Measurements from ENCODE around the gene SOX3.

SOX3 gene

GRCh38 chrX:140504371-140505324 lies at the start of gene SOX3:
TSS of gene SOX3 (minus strand) at chrX:140505069. CDS start at chrX:140505060, 9 bp downstream.
- DNase-seq (ENCODE audit: low read depth) = no peak
- no peak for TF ChIP-seq CTCF (conservative IDR thresholded peaks at IDR 0.05; ENCODE audit: low read length)
- H3K4me3 ChIP-seq (ENCODE audit: low read length) = peak within 1 kb of the TSS; percentile 3; the same call in 1 of the 2 replicates

DNA sequence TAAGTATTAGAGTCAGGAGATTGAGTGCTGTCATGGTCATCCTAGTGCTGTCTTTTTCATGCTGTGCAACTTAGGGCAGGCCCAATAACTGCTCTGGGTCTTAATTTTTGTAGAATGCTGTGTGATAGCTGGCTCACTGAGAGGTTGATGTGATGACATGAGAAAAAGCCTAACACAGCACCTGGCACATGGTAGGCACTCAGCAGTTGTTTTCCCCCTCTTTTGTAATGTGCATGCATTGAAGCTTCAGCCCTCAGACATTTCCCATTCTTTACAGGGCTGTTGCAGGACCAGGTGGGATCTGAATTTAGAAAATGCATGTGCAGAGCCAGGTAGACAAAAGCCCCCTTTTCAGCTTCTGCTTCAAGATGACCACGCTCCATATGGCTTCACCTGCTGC lies 44.1 kb upstream of the SOX3 start:
- no peak overlapping the region for H3K4me3 ChIP-seq (ENCODE audit: low read length)
- no peak for TF ChIP-seq CTCF (conservative IDR thresholded peaks at IDR 0.05; ENCODE audit: low read length)
- DNase-seq (ENCODE audit: low read depth) = no peak

DNA sequence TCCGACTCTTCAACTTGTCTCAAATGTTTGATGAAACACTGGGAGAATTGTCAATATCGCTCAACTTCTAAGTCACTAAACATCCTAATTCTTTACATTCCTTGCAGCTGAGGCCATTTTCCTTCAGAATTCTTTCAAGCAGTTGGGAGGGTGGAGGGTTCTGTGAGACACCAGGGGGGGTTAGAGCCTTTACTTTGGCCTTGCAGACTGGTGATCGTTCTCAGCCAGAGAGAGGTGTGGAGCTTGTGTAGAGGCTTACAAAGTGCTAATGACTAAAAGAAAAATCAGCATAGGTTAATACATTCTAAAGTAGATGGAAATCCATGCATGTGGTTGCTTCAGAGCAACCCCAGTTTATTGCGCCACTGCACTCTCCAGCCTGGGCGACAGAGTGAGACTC lies 21.3 kb upstream of the SOX3 start:
- DNase-seq (ENCODE audit: low read depth) = peak; percentile 64
- H3K4me3 ChIP-seq (ENCODE audit: low read length) = no peak overlapping the region
- TF ChIP-seq CTCF (conservative IDR thresholded peaks at IDR 0.05; ENCODE audit: low read length) = peak; percentile 26; the same call in 1 of the 2 replicates

GRCh38 chrX:140525448-140525847 lies 20.6 kb upstream of the SOX3 start:
- no peak overlapping the region for H3K4me3 ChIP-seq (ENCODE audit: low read length)
- DNase-seq (ENCODE audit: low read depth) = peak; percentile 76
- TF ChIP-seq CTCF (conservative IDR thresholded peaks at IDR 0.05; ENCODE audit: low read length) = no peak

DNA sequence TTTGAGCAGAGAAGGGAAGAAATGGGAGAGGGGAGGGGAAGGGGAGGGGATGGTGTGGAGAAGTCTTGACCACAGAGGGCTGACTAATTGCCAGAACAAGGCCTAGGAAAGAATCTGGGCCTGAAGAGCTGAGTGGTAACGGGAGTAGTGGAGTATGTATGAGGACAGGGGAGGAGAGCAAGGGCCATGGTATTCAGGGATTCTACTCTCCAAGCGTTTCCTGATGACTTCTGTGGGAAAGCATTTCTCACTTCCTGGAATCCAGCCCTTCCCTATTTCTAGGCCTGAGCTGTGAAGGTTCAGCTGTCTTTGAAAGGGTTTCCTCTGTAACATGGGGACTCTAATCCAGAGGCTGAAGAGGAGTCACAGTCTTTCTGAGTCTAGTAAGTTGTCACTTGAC lies 19.7 kb upstream of the SOX3 start:
- no peak for TF ChIP-seq CTCF (conservative IDR thresholded peaks at IDR 0.05; ENCODE audit: low read length)
- H3K4me3 ChIP-seq (ENCODE audit: low read length) = no peak overlapping the region
- peak; percentile 78 for DNase-seq (ENCODE audit: low read depth)

DNA sequence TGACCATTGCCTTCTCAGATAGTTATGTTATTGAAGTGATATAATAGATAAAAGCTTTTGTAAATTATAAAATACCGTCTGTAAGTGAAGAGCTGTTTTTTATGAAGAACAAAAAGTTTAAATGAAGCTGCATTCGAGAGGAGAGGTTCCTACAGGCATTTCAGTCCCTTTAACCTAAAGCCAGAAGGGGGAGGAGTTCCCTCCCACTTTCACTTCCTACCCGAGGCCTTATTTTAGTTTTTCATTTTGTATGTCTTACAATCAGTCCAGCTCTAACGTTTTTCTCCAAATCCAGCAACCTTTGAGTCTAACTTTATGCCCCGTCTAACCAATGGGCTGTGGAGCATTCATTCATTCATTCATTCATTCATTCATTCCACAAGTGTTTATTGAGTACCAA lies 16.5 kb upstream of the SOX3 start:
- TF ChIP-seq CTCF (conservative IDR thresholded peaks at IDR 0.05; ENCODE audit: low read length) = no peak
- DNase-seq (ENCODE audit: low read depth) = no peak
- no peak overlapping the region for H3K4me3 ChIP-seq (ENCODE audit: low read length)

DNA sequence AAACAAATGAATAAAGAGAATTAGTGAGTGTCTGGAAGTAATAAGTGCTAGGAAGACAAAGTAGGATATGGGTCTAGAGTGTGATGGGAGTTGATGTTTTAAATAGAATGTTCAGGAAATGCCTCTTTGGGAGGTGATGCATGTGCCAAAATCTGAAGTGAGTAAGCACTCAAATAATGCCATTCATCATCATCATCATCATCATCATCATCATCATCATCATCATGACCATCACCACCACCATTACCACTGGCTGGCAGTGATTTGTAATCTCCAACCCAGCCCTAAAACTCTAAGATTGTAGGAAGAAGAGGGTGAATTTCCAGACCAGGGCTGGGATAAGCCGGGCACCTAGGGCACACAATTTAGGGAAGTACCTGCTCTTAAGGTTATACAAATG lies 9.7 kb upstream of the SOX3 start:
- no peak for DNase-seq (ENCODE audit: low read depth)
- no peak overlapping the region for H3K4me3 ChIP-seq (ENCODE audit: low read length)
- no peak for TF ChIP-seq CTCF (conservative IDR thresholded peaks at IDR 0.05; ENCODE audit: low read length)
